ENCODE measurements around the gene DEK. TPM values are rescaled to one million over a fixed set of nuclear protein-coding genes. Genes with fewer than 3 reads are reported as not detected.
"Not testable (repeated sequence)": the region's sequence is repeated elsewhere in the genome, so short reads cannot be mapped to it uniquely, and the experiment has no call there.

Gene DEK
- total RNA-seq, 1 donor from 2014 or later = 78.5 TPM

DNA sequence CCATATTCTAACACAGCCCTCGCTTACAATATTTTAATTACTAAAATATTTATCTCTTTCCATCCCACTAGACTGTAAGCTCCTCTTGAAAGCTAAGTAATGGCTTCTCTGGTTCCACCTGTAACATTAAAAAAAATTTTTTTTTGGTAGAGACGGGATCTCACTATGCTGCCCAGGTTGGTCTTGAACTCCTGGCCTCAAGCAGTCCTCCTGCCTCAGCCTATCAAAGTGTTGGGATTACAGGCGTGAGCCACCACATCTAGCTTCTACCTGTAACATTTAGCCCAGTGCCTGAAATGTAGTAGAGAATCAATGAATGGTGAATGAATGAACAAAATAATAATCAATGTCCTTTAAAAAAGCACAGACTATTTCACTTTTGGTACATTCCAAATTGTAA, 28.8 kb downstream of the DEK start:
- no peak overlapping the region for H3K4me3 ChIP-seq
- peaks cover 53% of the 10 kb centered on the region for H3K36me3 ChIP-seq
- no peak overlapping the region for H3K27ac ChIP-seq
- TF ChIP-seq, protein P1, sequence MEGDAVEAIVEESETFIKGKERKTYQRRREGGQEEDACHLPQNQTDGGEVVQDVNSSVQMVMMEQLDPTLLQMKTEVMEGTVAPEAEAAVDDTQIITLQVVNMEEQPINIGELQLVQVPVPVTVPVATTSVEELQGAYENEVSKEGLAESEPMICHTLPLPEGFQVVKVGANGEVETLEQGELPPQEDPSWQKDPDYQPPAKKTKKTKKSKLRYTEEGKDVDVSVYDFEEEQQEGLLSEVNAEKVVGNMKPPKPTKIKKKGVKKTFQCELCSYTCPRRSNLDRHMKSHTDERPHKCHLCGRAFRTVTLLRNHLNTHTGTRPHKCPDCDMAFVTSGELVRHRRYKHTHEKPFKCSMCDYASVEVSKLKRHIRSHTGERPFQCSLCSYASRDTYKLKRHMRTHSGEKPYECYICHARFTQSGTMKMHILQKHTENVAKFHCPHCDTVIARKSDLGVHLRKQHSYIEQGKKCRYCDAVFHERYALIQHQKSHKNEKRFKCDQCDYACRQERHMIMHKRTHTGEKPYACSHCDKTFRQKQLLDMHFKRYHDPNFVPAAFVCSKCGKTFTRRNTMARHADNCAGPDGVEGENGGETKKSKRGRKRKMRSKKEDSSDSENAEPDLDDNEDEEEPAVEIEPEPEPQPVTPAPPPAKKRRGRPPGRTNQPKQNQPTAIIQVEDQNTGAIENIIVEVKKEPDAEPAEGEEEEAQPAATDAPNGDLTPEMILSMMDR (IDR thresholded peaks at IDR 0.05) = no peak
- intact Hi-C loops (cut with DNase I) = no loop called here
- ATAC-seq (no peak), DNase-seq (no peak)
- H3K4me1 ChIP-seq = no peaks in the 10 kb centered on the region
- H3K27me3 ChIP-seq (ENCODE audit: low read depth) = no peaks in the 10 kb centered on the region
- peaks cover 12% of the 10 kb centered on the region for H3K9me3 ChIP-seq

GRCh38 chr6:18234564-18234963, 29.8 kb downstream of the DEK start:
- H3K36me3 ChIP-seq = peaks cover 53% of the 10 kb centered on the region
- H3K27me3 ChIP-seq (ENCODE audit: low read depth) = no peaks in the 10 kb centered on the region
- TF ChIP-seq, protein P1 (IDR thresholded peaks at IDR 0.05) = no peak
- no peaks in the 10 kb centered on the region for H3K4me1 ChIP-seq
- intact Hi-C loops (cut with DNase I) = no loop called here
- ATAC-seq = no peak
- H3K27ac ChIP-seq = no peak overlapping the region
- DNase-seq = no peak
- no peak overlapping the region for H3K4me3 ChIP-seq
- peaks cover 14% of the 10 kb centered on the region for H3K9me3 ChIP-seq

DNA sequence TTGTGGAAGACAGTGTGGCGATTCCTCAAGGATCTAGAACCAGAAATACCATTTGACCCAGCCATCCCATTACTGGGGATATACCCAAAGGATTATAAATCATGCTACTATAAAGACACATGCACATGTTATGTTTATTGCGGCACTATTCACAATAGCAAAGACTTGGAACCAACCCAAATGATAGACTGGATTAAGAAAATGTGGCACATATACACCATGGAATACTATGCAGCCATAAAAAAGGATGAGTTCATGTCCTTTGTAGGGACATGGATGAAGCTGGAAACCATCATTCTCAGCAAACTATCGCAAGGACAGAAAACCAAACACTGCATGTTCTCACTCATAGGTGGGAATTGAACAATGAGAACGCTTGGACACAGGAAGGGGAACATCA, 30.6 kb downstream of the DEK start:
- Histone ChIP-seq H3K36me3 (peaks cover 56% of the 10 kb centered on the region), H3K9me3 (peaks cover 14% of the 10 kb centered on the region)
- DNase-seq; ATAC-seq; H3K4me3 ChIP-seq; H3K27me3 ChIP-seq (ENCODE audit: low read depth); H3K4me1 ChIP-seq; H3K27ac ChIP-seq; intact Hi-C loops (cut with DNase I): not testable (repeated sequence)

GRCh38 chr6:18231856-18232255, 32.5 kb downstream of the DEK start:
- DNase-seq; H3K4me1 ChIP-seq; H3K4me3 ChIP-seq; H3K27ac ChIP-seq; ATAC-seq; intact Hi-C loops (cut with DNase I); H3K27me3 ChIP-seq (ENCODE audit: low read depth): not testable (repeated sequence)
- H3K36me3 ChIP-seq = peaks cover 56% of the 10 kb centered on the region
- peaks cover 20% of the 10 kb centered on the region for H3K9me3 ChIP-seq

DNA sequence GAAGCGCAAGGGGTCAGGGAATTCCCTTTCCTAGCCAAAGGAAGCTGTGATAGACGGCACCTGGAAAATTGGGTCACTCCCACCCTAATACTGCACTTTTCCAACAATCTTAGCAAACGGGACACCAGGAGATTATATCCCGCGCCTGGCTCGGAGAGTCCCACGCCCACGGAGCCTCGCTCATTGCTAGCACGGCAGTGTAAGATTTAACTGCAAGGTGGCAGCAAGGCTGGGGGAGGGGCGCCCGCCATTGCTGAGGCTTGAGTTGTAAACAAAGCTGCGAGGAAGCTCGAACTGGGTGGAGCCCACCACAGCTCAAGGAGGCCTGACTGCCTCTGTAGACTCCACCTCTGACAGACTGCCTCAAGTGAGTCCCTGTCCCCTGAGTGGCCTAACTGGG, 35.7 kb downstream of the DEK start:
- H3K4me1 ChIP-seq; H3K27ac ChIP-seq; H3K27me3 ChIP-seq (ENCODE audit: low read depth); H3K4me3 ChIP-seq; ATAC-seq; DNase-seq; intact Hi-C loops (cut with DNase I): not testable (repeated sequence)
- Histone ChIP-seq H3K9me3 (peaks cover 20% of the 10 kb centered on the region), H3K36me3 (peaks cover 60% of the 10 kb centered on the region)

GRCh38 chr6:18227166-18227565, 37.2 kb downstream of the DEK start:
- H3K27me3 ChIP-seq (ENCODE audit: low read depth); H3K27ac ChIP-seq; DNase-seq; H3K4me3 ChIP-seq; ATAC-seq; intact Hi-C loops (cut with DNase I); H3K4me1 ChIP-seq: not testable (repeated sequence)
- H3K36me3 ChIP-seq = peaks cover 73% of the 10 kb centered on the region
- peaks cover 12% of the 10 kb centered on the region for H3K9me3 ChIP-seq

- intact Hi-C loops (cut with DNase I); H3K27ac ChIP-seq; H3K9me3 ChIP-seq: not testable (repeated sequence)
Observed at GRCh38 chr6:18226451-18227105, 37.8 kb downstream of the DEK start.

GRCh38 chr6:18221288-18221615, 43.1 kb downstream of the DEK start:
- intact Hi-C loops (cut with DNase I) = no loop called here
- DNase-seq (no peak), ATAC-seq (no peak)
- no peak overlapping the region for H3K4me3 ChIP-seq
- H3K27me3 ChIP-seq (ENCODE audit: low read depth) = no peaks in the 10 kb centered on the region
- TF ChIP-seq, protein P1 (IDR thresholded peaks at IDR 0.05) = no peak
- H3K36me3 ChIP-seq = peaks cover 87% of the 10 kb centered on the region
- H3K9me3 ChIP-seq = no peaks in the 10 kb centered on the region
- no peak overlapping the region for H3K27ac ChIP-seq
- H3K4me1 ChIP-seq = no peaks in the 10 kb centered on the region

More at GRCh38 chr6:18226451-18227105, 37.8 kb downstream of the DEK start:
- H3K4me1 ChIP-seq; H3K27me3 ChIP-seq (ENCODE audit: low read depth); H3K4me3 ChIP-seq; DNase-seq; ATAC-seq: not testable (repeated sequence)
- H3K36me3 ChIP-seq = peaks cover 78% of the 10 kb centered on the region
